HL-60 (cell line): ENCODE data around the gene GLRX2.

Experiments
- DNase-seq, 2 experiments: peaks; one replicate each; pipeline ENCODE4 v3.0.0-alpha.2; 2010 to 2020; ENCODE audit warnings: low read depth in 1 of 2, low spot score in 1 of 2
- H3K27ac ChIP-seq: fragments of 250-450 bp; sonication (Bioruptor Pico); replicated peaks from 2 replicates; pipeline ENCODE4 v1.5.1; 2020; ENCODE audit warnings: mild to moderate bottlenecking, moderate library complexity
- H3K27me3 ChIP-seq: fragments of 250-450 bp; sonication (Bioruptor Pico); 2 replicates; pipeline ENCODE4 v1.5.1; 2021; ENCODE audit warnings: mild to moderate bottlenecking, moderate library complexity; ENCODE audit not compliant: insufficient read depth, poor library complexity, severe bottlenecking
- H3K4me3 ChIP-seq: replicated peaks from 2 replicates; pipeline ENCODE4 v1.5.1; 2011; ENCODE audit warnings: mild to moderate bottlenecking, control low read depth, low read length; ENCODE audit not compliant: insufficient read depth
- GABPA ChIP-seq: IDR thresholded peaks from 2 replicates; pipeline ENCODE4 v1.6.1; 2012; ENCODE audit warnings: low read depth
- POLR2AphosphoS5 ChIP-seq: IDR thresholded peaks from 2 replicates; pipeline ENCODE4 v1.6.1; 2012; ENCODE audit warnings: low read depth
- SPI1 ChIP-seq: IDR thresholded peaks from 2 replicates; pipeline ENCODE4 v1.6.1; 2012; ENCODE audit warnings: low read depth, mild to moderate bottlenecking, borderline replicate concordance
- TF ChIP-seq, protein P1 (sequence below): IDR thresholded peaks from one replicate; pipeline ENCODE4 v1.5.1; 2011; ENCODE audit warnings: low read length, control low read depth, inconsistent platforms; ENCODE audit not compliant: insufficient read depth
- TF ChIP-seq, protein P2 (sequence below): IDR thresholded peaks from 2 replicates; pipeline ENCODE4 v1.6.1; 2012; ENCODE audit warnings: low read depth; ENCODE audit not compliant: insufficient replicate concordance

GLRX2 gene

DNA sequence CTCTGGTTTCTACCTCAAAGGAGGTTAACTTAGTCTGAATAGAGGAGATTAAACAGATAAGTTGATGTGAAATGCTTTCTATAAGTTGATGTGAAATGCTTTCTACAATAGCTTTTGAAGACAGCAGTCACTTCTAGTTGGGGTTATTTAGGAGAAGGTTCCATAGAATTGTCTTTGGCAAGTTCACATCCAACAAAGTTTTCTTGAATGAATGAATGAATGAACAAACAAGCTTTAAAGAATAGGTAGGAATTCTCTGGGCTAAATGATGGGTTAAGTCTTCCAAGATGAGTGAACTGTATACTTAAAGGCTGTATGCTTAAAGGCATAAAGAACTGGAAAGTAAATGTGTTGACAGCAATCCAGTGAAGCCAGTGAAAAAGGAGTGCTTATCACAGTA lies 18.5 kb upstream of the GLRX2 start:
- no peak overlapping the region; the same call in 1 of the 2 replicates for H3K4me3 ChIP-seq
- no peaks in the 10 kb centered on the region for H3K27me3 ChIP-seq
- no peak for DNase-seq
- no peak overlapping the region for H3K27ac ChIP-seq
- TF ChIP-seq GABPA = no peak
- TF ChIP-seq, protein P1, sequence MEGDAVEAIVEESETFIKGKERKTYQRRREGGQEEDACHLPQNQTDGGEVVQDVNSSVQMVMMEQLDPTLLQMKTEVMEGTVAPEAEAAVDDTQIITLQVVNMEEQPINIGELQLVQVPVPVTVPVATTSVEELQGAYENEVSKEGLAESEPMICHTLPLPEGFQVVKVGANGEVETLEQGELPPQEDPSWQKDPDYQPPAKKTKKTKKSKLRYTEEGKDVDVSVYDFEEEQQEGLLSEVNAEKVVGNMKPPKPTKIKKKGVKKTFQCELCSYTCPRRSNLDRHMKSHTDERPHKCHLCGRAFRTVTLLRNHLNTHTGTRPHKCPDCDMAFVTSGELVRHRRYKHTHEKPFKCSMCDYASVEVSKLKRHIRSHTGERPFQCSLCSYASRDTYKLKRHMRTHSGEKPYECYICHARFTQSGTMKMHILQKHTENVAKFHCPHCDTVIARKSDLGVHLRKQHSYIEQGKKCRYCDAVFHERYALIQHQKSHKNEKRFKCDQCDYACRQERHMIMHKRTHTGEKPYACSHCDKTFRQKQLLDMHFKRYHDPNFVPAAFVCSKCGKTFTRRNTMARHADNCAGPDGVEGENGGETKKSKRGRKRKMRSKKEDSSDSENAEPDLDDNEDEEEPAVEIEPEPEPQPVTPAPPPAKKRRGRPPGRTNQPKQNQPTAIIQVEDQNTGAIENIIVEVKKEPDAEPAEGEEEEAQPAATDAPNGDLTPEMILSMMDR = no peak
- TF ChIP-seq, protein P2, sequence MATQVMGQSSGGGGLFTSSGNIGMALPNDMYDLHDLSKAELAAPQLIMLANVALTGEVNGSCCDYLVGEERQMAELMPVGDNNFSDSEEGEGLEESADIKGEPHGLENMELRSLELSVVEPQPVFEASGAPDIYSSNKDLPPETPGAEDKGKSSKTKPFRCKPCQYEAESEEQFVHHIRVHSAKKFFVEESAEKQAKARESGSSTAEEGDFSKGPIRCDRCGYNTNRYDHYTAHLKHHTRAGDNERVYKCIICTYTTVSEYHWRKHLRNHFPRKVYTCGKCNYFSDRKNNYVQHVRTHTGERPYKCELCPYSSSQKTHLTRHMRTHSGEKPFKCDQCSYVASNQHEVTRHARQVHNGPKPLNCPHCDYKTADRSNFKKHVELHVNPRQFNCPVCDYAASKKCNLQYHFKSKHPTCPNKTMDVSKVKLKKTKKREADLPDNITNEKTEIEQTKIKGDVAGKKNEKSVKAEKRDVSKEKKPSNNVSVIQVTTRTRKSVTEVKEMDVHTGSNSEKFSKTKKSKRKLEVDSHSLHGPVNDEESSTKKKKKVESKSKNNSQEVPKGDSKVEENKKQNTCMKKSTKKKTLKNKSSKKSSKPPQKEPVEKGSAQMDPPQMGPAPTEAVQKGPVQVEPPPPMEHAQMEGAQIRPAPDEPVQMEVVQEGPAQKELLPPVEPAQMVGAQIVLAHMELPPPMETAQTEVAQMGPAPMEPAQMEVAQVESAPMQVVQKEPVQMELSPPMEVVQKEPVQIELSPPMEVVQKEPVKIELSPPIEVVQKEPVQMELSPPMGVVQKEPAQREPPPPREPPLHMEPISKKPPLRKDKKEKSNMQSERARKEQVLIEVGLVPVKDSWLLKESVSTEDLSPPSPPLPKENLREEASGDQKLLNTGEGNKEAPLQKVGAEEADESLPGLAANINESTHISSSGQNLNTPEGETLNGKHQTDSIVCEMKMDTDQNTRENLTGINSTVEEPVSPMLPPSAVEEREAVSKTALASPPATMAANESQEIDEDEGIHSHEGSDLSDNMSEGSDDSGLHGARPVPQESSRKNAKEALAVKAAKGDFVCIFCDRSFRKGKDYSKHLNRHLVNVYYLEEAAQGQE = no peak
- no peak for TF ChIP-seq SPI1
- TF ChIP-seq POLR2AphosphoS5 = no peak

DNA sequence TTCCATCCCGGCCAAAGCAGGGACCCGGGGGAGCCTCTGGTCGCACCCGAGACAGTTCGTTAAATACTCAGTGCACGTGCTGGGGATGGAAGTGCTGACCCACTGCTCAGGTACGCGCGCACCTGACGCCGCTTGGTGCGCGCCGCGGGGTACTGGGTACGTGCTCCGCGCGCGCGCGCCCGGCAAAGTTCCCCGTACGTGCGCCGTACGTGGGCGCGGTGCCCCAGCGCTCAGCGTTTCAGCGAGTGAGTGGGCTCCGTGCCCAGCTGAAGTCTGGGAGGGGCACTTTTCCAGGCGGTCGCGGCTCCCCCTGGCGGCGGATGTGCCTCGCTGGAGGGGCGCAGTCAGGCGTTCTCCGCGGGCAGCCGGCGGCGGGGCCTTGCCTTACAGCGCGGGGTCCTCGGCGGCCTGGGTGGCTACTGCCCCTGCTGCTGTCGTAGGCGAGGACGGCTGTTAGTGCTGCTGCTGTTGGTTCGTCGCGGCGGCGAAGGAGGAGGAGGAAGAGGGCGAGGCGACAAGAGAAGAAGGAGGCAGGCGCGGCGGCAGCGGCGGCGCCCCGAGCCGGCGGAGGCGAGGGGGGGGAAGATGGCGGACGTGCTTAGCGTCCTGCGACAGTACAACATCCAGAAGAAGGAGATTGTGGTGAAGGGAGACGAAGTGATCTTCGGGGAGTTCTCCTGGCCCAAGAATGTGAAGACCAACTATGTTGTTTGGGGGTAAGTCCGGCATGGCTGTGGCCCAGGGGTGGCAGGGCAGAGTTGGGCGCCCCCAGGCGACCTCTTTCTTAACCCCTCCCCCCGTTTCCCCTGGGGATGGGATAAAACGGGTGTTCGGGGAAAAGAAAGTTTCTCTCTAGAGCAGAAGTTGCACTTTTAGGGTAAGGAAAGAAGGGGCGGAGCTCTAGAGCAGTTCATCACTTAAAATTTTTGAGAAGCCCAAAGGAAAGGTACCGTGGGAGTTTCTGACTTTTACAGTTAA lies 16.7 kb upstream of the GLRX2 start, which contains the start of gene CDC73:
Gene CDC73 (plus strand): TSS at position 416 of the 978 bp plus-strand sequence. CDS start 170 bp downstream, at position 586.
- H3K27me3 ChIP-seq = no peaks in the 10 kb centered on the region
- peak within 1 kb of the TSS; percentile 52 for H3K4me3 ChIP-seq
- peak within 1 kb of the TSS; percentile 82 for H3K27ac ChIP-seq
- peak; percentile 82 to 98 for DNase-seq
- TF ChIP-seq POLR2AphosphoS5 = peak; percentile 77
- TF ChIP-seq, protein P2 = peak; percentile 23
- TF ChIP-seq GABPA = no peak
- TF ChIP-seq, protein P1 = peak; percentile 35

DNA sequence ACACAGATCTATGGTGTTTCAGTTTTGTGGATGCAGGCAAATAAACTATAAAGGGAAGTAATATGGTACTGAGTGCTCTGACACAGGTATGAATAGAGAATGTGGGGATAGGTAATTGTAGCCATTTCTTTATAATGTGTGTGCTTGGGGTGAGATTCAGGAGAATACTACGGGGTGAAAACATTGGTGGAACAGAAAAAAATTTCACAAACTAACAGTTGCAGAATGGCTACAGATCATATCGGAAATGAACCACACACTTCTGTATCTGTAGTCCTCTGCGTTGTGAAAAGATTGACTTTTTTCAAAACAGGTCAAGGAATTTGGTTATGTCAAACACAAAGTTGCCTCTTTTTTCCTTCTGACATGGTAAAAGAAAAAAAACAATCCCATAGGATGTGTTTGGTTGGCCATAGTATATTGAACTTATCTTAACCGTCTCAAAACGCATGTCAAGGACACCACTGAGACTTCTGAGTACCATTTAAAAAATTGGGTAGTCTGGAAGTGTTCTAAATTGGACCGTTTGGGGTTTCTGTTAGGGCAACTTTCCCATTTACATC lies 15.5 kb upstream of the GLRX2 start:
- DNase-seq = no peak
- TF ChIP-seq SPI1 = no peak
- TF ChIP-seq, protein P2 = no peak
- TF ChIP-seq POLR2AphosphoS5 = no peak
- TF ChIP-seq GABPA = no peak
- TF ChIP-seq, protein P1 = no peak
- no peaks in the 10 kb centered on the region for H3K27me3 ChIP-seq
- no peak overlapping the region for H3K4me3 ChIP-seq
- no peak overlapping the region for H3K27ac ChIP-seq
